ENCODE results near the gene SELENBP1. TPM values are rescaled to one million over a fixed set of nuclear protein-coding genes. Genes with fewer than 3 reads are reported as not detected.

Gene SELENBP1
- total RNA-seq, 4 donors from 2014 or later = 61.4 to 113 (median 81.6) TPM

DNA sequence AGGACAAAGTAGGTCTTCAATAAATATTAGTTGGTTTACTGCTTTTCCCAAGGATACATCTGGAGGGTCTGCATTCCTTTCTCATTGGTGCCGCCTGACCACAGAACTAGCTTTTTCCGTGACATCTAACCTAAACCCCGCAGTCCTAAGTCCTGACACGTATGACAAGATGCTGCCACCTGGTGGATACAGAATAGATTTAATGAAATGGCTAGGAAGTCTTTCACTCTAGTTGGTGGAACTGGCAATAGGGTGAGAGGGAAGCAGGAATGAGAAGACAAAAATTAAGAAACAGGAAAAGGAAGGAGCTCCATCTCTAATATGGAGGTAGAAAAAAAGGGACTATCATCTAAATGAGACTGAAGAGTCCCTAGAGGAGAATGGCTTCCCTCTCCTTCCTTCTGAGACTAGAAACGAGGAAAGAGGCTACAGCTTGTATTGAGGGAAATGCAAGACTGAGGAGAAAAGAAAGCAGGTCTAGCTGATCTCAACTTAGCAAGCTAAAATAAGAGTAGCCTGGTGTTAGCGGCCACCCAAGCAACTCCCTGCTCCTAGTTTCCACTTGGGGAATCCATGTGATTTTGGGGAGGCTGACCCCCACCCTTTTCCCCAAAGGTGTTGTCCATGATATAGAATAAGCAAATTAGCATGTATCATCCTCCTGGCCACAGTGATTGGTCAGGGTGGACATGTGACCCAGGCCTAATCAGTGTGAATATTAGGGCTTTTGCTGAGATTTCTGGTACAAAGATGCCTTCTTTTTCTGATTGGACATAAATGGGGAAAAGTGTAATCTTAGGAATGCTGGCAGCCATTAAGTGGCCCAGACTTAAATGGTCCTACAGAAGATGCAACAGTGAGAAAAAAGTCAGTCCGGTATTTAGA is 31.4 kb downstream of the SELENBP1 start:
- Histone ChIP-seq H3K9me3 (no peaks in the 10 kb centered on the region), H3K27ac (replicated peaks in 1 of 4) (peak overlapping the region; percentile 46 to 65 (median 46)), H3K4me1 (peaks cover under 1 to 21% (median 18%) of the 10 kb centered on the region in 4 donors), H3K4me3 (no peak overlapping the region), H3K36me3 (peaks cover 19 to 38% (median 31%) of the 10 kb centered on the region in 4 donors), H3K27me3 (no peaks in the 10 kb centered on the region)
- DNase-seq (ENCODE audit: extremely low spot score) = no peak
- 29% methylated on average over 7 of the region's 7 CpGs for WGBS
- intact Hi-C loops (cut with DNase I) = loop anchor here (1.0 kb wide), 1 partner anchor 40 kb away; no protein-coding TSS in a partner anchor
- TF ChIP-seq POLR2AphosphoS5 (IDR thresholded peaks at IDR 0.05) (peak in 1 of 2 donors; percentile 50), EP300 (IDR thresholded peaks at IDR 0.05) (no peak)
- TF ChIP-seq, protein P1, sequence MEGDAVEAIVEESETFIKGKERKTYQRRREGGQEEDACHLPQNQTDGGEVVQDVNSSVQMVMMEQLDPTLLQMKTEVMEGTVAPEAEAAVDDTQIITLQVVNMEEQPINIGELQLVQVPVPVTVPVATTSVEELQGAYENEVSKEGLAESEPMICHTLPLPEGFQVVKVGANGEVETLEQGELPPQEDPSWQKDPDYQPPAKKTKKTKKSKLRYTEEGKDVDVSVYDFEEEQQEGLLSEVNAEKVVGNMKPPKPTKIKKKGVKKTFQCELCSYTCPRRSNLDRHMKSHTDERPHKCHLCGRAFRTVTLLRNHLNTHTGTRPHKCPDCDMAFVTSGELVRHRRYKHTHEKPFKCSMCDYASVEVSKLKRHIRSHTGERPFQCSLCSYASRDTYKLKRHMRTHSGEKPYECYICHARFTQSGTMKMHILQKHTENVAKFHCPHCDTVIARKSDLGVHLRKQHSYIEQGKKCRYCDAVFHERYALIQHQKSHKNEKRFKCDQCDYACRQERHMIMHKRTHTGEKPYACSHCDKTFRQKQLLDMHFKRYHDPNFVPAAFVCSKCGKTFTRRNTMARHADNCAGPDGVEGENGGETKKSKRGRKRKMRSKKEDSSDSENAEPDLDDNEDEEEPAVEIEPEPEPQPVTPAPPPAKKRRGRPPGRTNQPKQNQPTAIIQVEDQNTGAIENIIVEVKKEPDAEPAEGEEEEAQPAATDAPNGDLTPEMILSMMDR (IDR thresholded peaks at IDR 0.05) = peak; percentile 70 to 86 (median 73)

GRCh38 chr1:151336556-151336955 is 35.9 kb downstream of the SELENBP1 start:
- Histone ChIP-seq H3K4me1 (peaks cover 0 to 11% (median 9%) of the 10 kb centered on the region in 4 donors), H3K9me3 (no peaks in the 10 kb centered on the region), H3K4me3 (no peak overlapping the region), H3K36me3 (peaks cover 0 to 1% (median 0%) of the 10 kb centered on the region in 4 donors), H3K27me3 (no peaks in the 10 kb centered on the region), H3K27ac (replicated peaks in 1 of 4) (no peak overlapping the region)
- intact Hi-C loops (cut with DNase I) = no loop called here
- WGBS = 89% methylated on average over 3 of the region's 3 CpGs
- DNase-seq (ENCODE audit: extremely low spot score) = no peak
- TF ChIP-seq POLR2A (IDR thresholded peaks at IDR 0.05; ENCODE audit: low read depth) (no peak), POLR2AphosphoS5 (IDR thresholded peaks at IDR 0.05) (no peak), EP300 (IDR thresholded peaks at IDR 0.05) (no peak)
- TF ChIP-seq, protein P1 (IDR thresholded peaks at IDR 0.05) = no peak

GRCh38 chr1:151334822-151335221 is 37.7 kb downstream of the SELENBP1 start:
- WGBS = 84% methylated on average over 5 of the region's 5 CpGs
- TF ChIP-seq POLR2AphosphoS5 (IDR thresholded peaks at IDR 0.05) (no peak), POLR2A (IDR thresholded peaks at IDR 0.05; ENCODE audit: low read depth) (no peak), EP300 (IDR thresholded peaks at IDR 0.05) (no peak)
- intact Hi-C loops (cut with DNase I) = no loop called here

GRCh38 chr1:151327903-151328674 is 44.4 kb downstream of the SELENBP1 start:
- no peaks in the 10 kb centered on the region for H3K27me3 ChIP-seq
- 27% methylated on average over 29 of the region's 34 CpGs for WGBS
- H3K27ac ChIP-seq (replicated peaks in 1 of 4) = peak overlapping the region; percentile 87 to 93 (median 91)
- DNase-seq (ENCODE audit: extremely low spot score) = no peak
- intact Hi-C loops (cut with DNase I) = no loop called here
- peaks cover 28 to 45% (median 44%) of the 10 kb centered on the region in 4 donors for H3K4me1 ChIP-seq
- H3K4me3 ChIP-seq = peak overlapping the region; percentile 82 to 88 (median 85)
- peaks cover 0 to 25% (median 21%) of the 10 kb centered on the region in 4 donors for H3K36me3 ChIP-seq
- TF ChIP-seq POLR2AphosphoS5 (IDR thresholded peaks at IDR 0.05) (no peak), EP300 (IDR thresholded peaks at IDR 0.05) (no peak), POLR2A (IDR thresholded peaks at IDR 0.05; ENCODE audit: low read depth) (no peak)
- TF ChIP-seq, protein P1 (IDR thresholded peaks at IDR 0.05) = no peak
- H3K9me3 ChIP-seq = no peaks in the 10 kb centered on the region

More at GRCh38 chr1:151334822-151335221, 37.7 kb downstream of the SELENBP1 start:
- Histone ChIP-seq H3K27ac (replicated peaks in 1 of 4) (no peak overlapping the region), H3K4me1 (no peaks in the 10 kb centered on the region), H3K27me3 (no peaks in the 10 kb centered on the region), H3K36me3 (no peaks in the 10 kb centered on the region), H3K9me3 (no peaks in the 10 kb centered on the region), H3K4me3 (no peak overlapping the region)
- no peak for DNase-seq (ENCODE audit: extremely low spot score)

Data from esophagus muscularis mucosa (tissue), 4 donors.